NCI-H2081 (cell line): ENCODE data around the gene NSL1.
"Not testable (repeated sequence)": the region's sequence is repeated elsewhere in the genome, so short reads cannot be mapped to it uniquely, and the experiment has no call there.

ENCODE experiments used
- DNase-seq, 2 experiments: peaks; one replicate each; lab custom pipeline; 2025; lab: John Stamatoyannopoulos, UW

The NSL1 gene

GRCh38 chr1:212783976-212784375, 7.6 kb downstream of the NSL1 start:
- DNase-seq = no peak

GRCh38 chr1:212782422-212783154, 9.0 kb downstream of the NSL1 start:
- DNase-seq = peak; percentile 23 to 41

- no peak for DNase-seq
Observed at GRCh38 chr1:212781225-212781624, 10.4 kb downstream of the NSL1 start.

GRCh38 chr1:212780759-212781158, 10.8 kb downstream of the NSL1 start:
- DNase-seq = no peak

- not testable (repeated sequence) for DNase-seq
Observed at GRCh38 chr1:212779086-212779485, 12.5 kb downstream of the NSL1 start.

- no peak for DNase-seq
Observed at GRCh38 chr1:212777151-212777550, 14.4 kb downstream of the NSL1 start.

- DNase-seq = no peak
Observed at GRCh38 chr1:212775241-212775640, 16.3 kb downstream of the NSL1 start.

- no peak for DNase-seq
Observed at GRCh38 chr1:212774584-212774983, 17.0 kb downstream of the NSL1 start.

GRCh38 chr1:212773011-212773410, 18.6 kb downstream of the NSL1 start:
- DNase-seq = no peak

GRCh38 chr1:212771341-212771740, 20.2 kb downstream of the NSL1 start:
- DNase-seq = no peak

- DNase-seq = no peak
Observed at GRCh38 chr1:212769459-212770167, 22.0 kb downstream of the NSL1 start.

- DNase-seq = not testable (repeated sequence)
Observed at GRCh38 chr1:212766825-212767224, 24.8 kb downstream of the NSL1 start.

GRCh38 chr1:212764718-212765281, 26.8 kb downstream of the NSL1 start:
- DNase-seq = not testable (repeated sequence)

- no peak for DNase-seq
Observed at GRCh38 chr1:212762839-212763238, 28.7 kb downstream of the NSL1 start.

GRCh38 chr1:212762234-212762633, 29.3 kb downstream of the NSL1 start:
- no peak for DNase-seq

GRCh38 chr1:212760126-212760823, 31.3 kb downstream of the NSL1 start:
- peak; percentile 23 to 30 for DNase-seq

- no peak for DNase-seq
Observed at GRCh38 chr1:212759683-212760082, 31.9 kb downstream of the NSL1 start.

- DNase-seq = no peak
Observed at GRCh38 chr1:212754680-212755079, 36.9 kb downstream of the NSL1 start.

GRCh38 chr1:212754193-212754592, 37.4 kb downstream of the NSL1 start:
- no peak for DNase-seq

GRCh38 chr1:212753749-212754148, 37.8 kb downstream of the NSL1 start:
- no peak for DNase-seq

GRCh38 chr1:212752934-212753497, 38.6 kb downstream of the NSL1 start:
- DNase-seq = peak in 1 of 2 experiments; percentile 7

- DNase-seq = no peak
Observed at GRCh38 chr1:212752252-212752933, 39.2 kb downstream of the NSL1 start.
